Right hindlimb (tissue), 1 donor: ENCODE results near the gene BMPR1B.
A peak's percentile ranks its signal among the peaks of the same experiment; 100 is the strongest.

Source experiments
- DNase-seq: peaks from one replicate; pipeline ENCODE4 v3.0.0-alpha.2; 2018

Gene BMPR1B

GRCh38 chr4:94918543-94918942 is 160.8 kb downstream of the BMPR1B start:
- DNase-seq: no peak

- no peak for DNase-seq
These were observed 162.6 kb downstream of the BMPR1B start for GRCh38 chr4:94920369-94920768.

- DNase-seq: no peak
These were observed 166.8 kb downstream of the BMPR1B start for GRCh38 chr4:94924566-94924965.

GRCh38 chr4:94925764-94926347 is 168.1 kb downstream of the BMPR1B start:
- no peak for DNase-seq

- no peak for DNase-seq
These were observed 169.2 kb downstream of the BMPR1B start for GRCh38 chr4:94926936-94927335.

GRCh38 chr4:94927696-94928095 is 169.9 kb downstream of the BMPR1B start:
- no peak for DNase-seq

- no peak for DNase-seq
These were observed 171.9 kb downstream of the BMPR1B start for GRCh38 chr4:94929696-94930095.

GRCh38 chr4:94931626-94932025 is 173.9 kb downstream of the BMPR1B start:
- DNase-seq: peak; percentile 35

GRCh38 chr4:94932366-94932765 is 174.6 kb downstream of the BMPR1B start:
- DNase-seq: no peak

GRCh38 chr4:94933799-94934198 is 176.0 kb downstream of the BMPR1B start:
- DNase-seq: no peak

- no peak for DNase-seq
These were observed 176.4 kb downstream of the BMPR1B start for GRCh38 chr4:94934201-94934600.

GRCh38 chr4:94934864-94935263 is 177.1 kb downstream of the BMPR1B start:
- DNase-seq: no peak

GRCh38 chr4:94936854-94937253 is 179.1 kb downstream of the BMPR1B start:
- no peak for DNase-seq

GRCh38 chr4:94939791-94940519 is 182.2 kb downstream of the BMPR1B start:
- no peak for DNase-seq

- no peak for DNase-seq
These were observed 182.8 kb downstream of the BMPR1B start for GRCh38 chr4:94940520-94940908.

- no peak for DNase-seq
These were observed 184.0 kb downstream of the BMPR1B start for GRCh38 chr4:94941706-94942105.

- no peak for DNase-seq
These were observed 187.0 kb downstream of the BMPR1B start for GRCh38 chr4:94944726-94945125.

- DNase-seq: no peak
These were observed 189.9 kb downstream of the BMPR1B start for GRCh38 chr4:94947681-94948108.

GRCh38 chr4:94954251-94954650 is 196.5 kb downstream of the BMPR1B start:
- DNase-seq: no peak

- no peak for DNase-seq
These were observed 199.3 kb downstream of the BMPR1B start for GRCh38 chr4:94957030-94957429.

GRCh38 chr4:94959307-94959706 is 201.6 kb downstream of the BMPR1B start:
- no peak for DNase-seq

GRCh38 chr4:94960708-94961107 is 203.0 kb downstream of the BMPR1B start:
- no peak for DNase-seq

- DNase-seq: no peak
These were observed 203.7 kb downstream of the BMPR1B start for GRCh38 chr4:94961420-94961819.

GRCh38 chr4:94962484-94962883 is 204.7 kb downstream of the BMPR1B start:
- no peak for DNase-seq

GRCh38 chr4:94965852-94966251 is 208.1 kb downstream of the BMPR1B start:
- no peak for DNase-seq
